H1 (cell line): ENCODE results near the gene PHF13. TPM values are rescaled to one million over a fixed set of nuclear protein-coding genes. Genes with fewer than 3 reads are reported as not detected.

Experiments used
- CTCF ChIA-PET: fragments of 300-600 bp; sonication (Branson Sonifier 250); formaldehyde crosslinking; loops from one replicate; lab custom pipeline; 2021; ENCODE audit not compliant: partially characterized antibody; lab: Charles Lee
- POLR2A ChIA-PET: fragments of 300-600 bp; sonication (Branson Sonifier 250); formaldehyde crosslinking; loops from one replicate; lab custom pipeline; 2021; ENCODE audit warnings: inconsistent platforms; ENCODE audit not compliant: partially characterized antibody; lab: Charles Lee
- DNase-seq, 2 experiments: peaks; one replicate each; pipeline versions ENCODE4 v3.0.0 to v3.0.0-alpha.2; 2010 to 2022; ENCODE audit warnings: low spot score in 2 of 2, low read depth in 1 of 2, mixed read lengths in 1 of 2
- FAIRE-seq: peaks from 2 replicates; lab custom pipeline; 2011; peaks lifted over from hg19 to GRCh38; lab: Jason Lieb, UNC
- H2AFZ ChIP-seq: 2 replicates; pipeline ENCODE4 v1.8.1; 2012; ENCODE audit warnings: low read length, inconsistent platforms
- H2AK5ac ChIP-seq: 2 replicates; pipeline ENCODE4 v1.6.1; 2013; ENCODE audit warnings: low read depth, low read length
- H2BK120ac ChIP-seq: replicated peaks from 2 replicates; pipeline ENCODE3; 2013; ENCODE audit warnings: low read depth, low read length, inconsistent platforms
- H2BK12ac ChIP-seq: 2 replicates; pipeline ENCODE4 v1.6.1; 2013; ENCODE audit warnings: low read depth, low read length
- H2BK15ac ChIP-seq: 2 replicates; pipeline ENCODE4 v1.6.1; 2013; ENCODE audit warnings: low read length
- H2BK20ac ChIP-seq: 2 replicates; pipeline ENCODE4 v1.6.1; 2013; ENCODE audit warnings: low read length
- H2BK5ac ChIP-seq: 2 replicates; pipeline ENCODE4 v1.6.1; 2013; ENCODE audit warnings: low read depth, low read length
- H3K14ac ChIP-seq: 2 replicates; pipeline ENCODE4 v1.6.1; 2013; ENCODE audit warnings: inconsistent platforms; ENCODE audit not compliant: insufficient read length
- H3K18ac ChIP-seq: 2 replicates; pipeline ENCODE4 v1.6.1; 2013; ENCODE audit warnings: low read length; ENCODE audit errors: extremely low read depth
- H3K23ac ChIP-seq: 2 replicates; pipeline ENCODE4 v1.6.1; 2013; ENCODE audit warnings: inconsistent platforms; ENCODE audit not compliant: insufficient read length
- H3K23me2 ChIP-seq: 2 replicates; pipeline ENCODE4 v1.6.1; 2013; ENCODE audit warnings: low read depth, low read length
- H3K27ac ChIP-seq: 2 replicates; pipeline ENCODE4 v1.6.1; 2011; ENCODE audit warnings: low read depth, low read length, inconsistent platforms
- H3K27me3 ChIP-seq, 4 experiments: replicated peaks in 1 of 4; 1 replicate in 1 of 4; 2 replicates in 3 of 4; pipeline versions ENCODE4 v1.6.1 to v1.8.1; 2011 to 2013; ENCODE audit warnings: low read length in 3 of 4, mild to moderate bottlenecking in 3 of 4, inconsistent platforms in 2 of 4, mixed read lengths in 2 of 4, moderate library complexity in 1 of 4; ENCODE audit not compliant: control insufficient read depth in 3 of 4, insufficient read depth in 3 of 4; ENCODE audit errors: extremely low read depth in 1 of 4
- H3K36me3 ChIP-seq, 4 experiments: 2 replicates each; pipeline versions ENCODE4 v1.6.1 to v1.8.1; 2011 to 2013; ENCODE audit warnings: mild to moderate bottlenecking in 4 of 4, low read length in 3 of 4, moderate library complexity in 2 of 4, control low read depth in 1 of 4, inconsistent platforms in 1 of 4; ENCODE audit not compliant: insufficient read depth in 4 of 4, control insufficient read depth in 2 of 4
- H3K4ac ChIP-seq: replicated peaks from 2 replicates; pipeline ENCODE3; 2013; ENCODE audit warnings: low read length, low read depth, mixed read lengths, inconsistent platforms; ENCODE audit not compliant: insufficient read length
- H3K4me1 ChIP-seq, 4 experiments: replicated peaks in 1 of 4; 1 replicate in 1 of 4; 2 replicates in 3 of 4; pipeline versions ENCODE4 v1.6.1 to v1.8.1; 2011 to 2013; ENCODE audit warnings: low read length in 3 of 4, inconsistent platforms in 2 of 4, mixed read lengths in 1 of 4; ENCODE audit not compliant: insufficient read depth in 4 of 4, control insufficient read depth in 3 of 4
- H3K4me2 ChIP-seq, 2 experiments: 2 replicates each; pipeline versions ENCODE4 v1.6.1 to v1.8.1; 2011 to 2013; ENCODE audit warnings: low read depth in 2 of 2, low read length in 2 of 2, control low read depth in 1 of 2, inconsistent platforms in 1 of 2, mild to moderate bottlenecking in 1 of 2; ENCODE audit not compliant: insufficient read depth in 1 of 2
- H3K4me3 ChIP-seq, 4 experiments: fragments of 200-600, 300-600 bp in 1 of 4; sonication (generic), shearing (Covaris generic), sonication (Bioruptor Twin) in 1 of 4; 2 replicates each; pipeline versions ENCODE4 v1.5.1 to v1.8.1; 2011 to 2016; ENCODE audit warnings: low read length in 4 of 4, low read depth in 3 of 4, control low read depth in 2 of 4, inconsistent platforms in 2 of 4, mild to moderate bottlenecking in 2 of 4, mixed read lengths in 1 of 4, moderate library complexity in 1 of 4; ENCODE audit not compliant: insufficient read depth in 2 of 4; ENCODE audit errors: extremely low read depth in 1 of 4
- H3K56ac ChIP-seq: replicated peaks from 2 replicates; pipeline ENCODE3; 2013; ENCODE audit warnings: low read depth, mild to moderate bottlenecking, mixed read lengths, low read length, inconsistent platforms; ENCODE audit not compliant: insufficient read length
- H3K79me1 ChIP-seq: 2 replicates; pipeline ENCODE4 v1.6.1; 2013; ENCODE audit warnings: low read depth, low read length, control low read depth
- H3K79me2 ChIP-seq, 2 experiments: 2 replicates each; pipeline versions ENCODE4 v1.6.1 to v1.8.1; 2012 to 2013; ENCODE audit warnings: low read length in 2 of 2, mild to moderate bottlenecking in 2 of 2, inconsistent platforms in 1 of 2; ENCODE audit not compliant: insufficient read depth in 2 of 2, control insufficient read depth in 1 of 2
- H3K9ac ChIP-seq, 4 experiments: replicated peaks in 1 of 4; 1 replicate in 1 of 4; 2 replicates in 3 of 4; pipeline versions ENCODE4 v1.6.1 to v1.8.1; 2011 to 2013; ENCODE audit warnings: low read depth in 3 of 4, low read length in 3 of 4, control low read depth in 2 of 4, mild to moderate bottlenecking in 2 of 4, moderate library complexity in 2 of 4, inconsistent platforms in 1 of 4; ENCODE audit errors: extremely low read depth in 1 of 4
- H3K9me3 ChIP-seq, 2 experiments: 2 replicates each; pipeline versions ENCODE4 v1.6.1 to v1.8.1; 2012 to 2013; ENCODE audit warnings: mild to moderate bottlenecking in 2 of 2, moderate library complexity in 2 of 2, control low read depth in 1 of 2, inconsistent platforms in 1 of 2, low read depth in 1 of 2, low read length in 1 of 2, mixed read lengths in 1 of 2; ENCODE audit not compliant: insufficient read depth in 2 of 2
- H4K20me1 ChIP-seq, 2 experiments: replicated peaks in 1 of 2; 2 replicates each; pipeline versions ENCODE3 to v1.8.1; 2011 to 2013; ENCODE audit warnings: inconsistent platforms in 2 of 2, low read length in 2 of 2, mild to moderate bottlenecking in 1 of 2; ENCODE audit not compliant: insufficient read depth in 2 of 2, control insufficient read depth in 1 of 2
- H4K5ac ChIP-seq: 2 replicates; pipeline ENCODE4 v1.6.1; 2013; ENCODE audit warnings: low read length, low read depth, mixed read lengths, inconsistent platforms; ENCODE audit not compliant: insufficient read length
- H4K8ac ChIP-seq: 2 replicates; pipeline ENCODE4 v1.8.0; 2013; ENCODE audit warnings: mild to moderate bottlenecking, moderate library complexity, low read length, inconsistent platforms; ENCODE audit not compliant: insufficient read depth; ENCODE audit errors: extremely low read depth
- H4K91ac ChIP-seq: replicated peaks from 2 replicates; pipeline ENCODE3; 2013; ENCODE audit warnings: low read length, mixed read lengths, inconsistent platforms; ENCODE audit not compliant: insufficient read length
- ASH2L ChIP-seq: fragments of 200-600, 300-600 bp; sonication (generic); IDR thresholded peaks from one replicate; pipeline ENCODE4 v1.7.1; 2017; ENCODE audit warnings: low read length
- CBX8 ChIP-seq: fragments of 300-800, 300-1000 bp; sonication (generic); IDR thresholded peaks from 2 replicates; pipeline ENCODE4 v1.7.1; 2016; ENCODE audit warnings: low read depth, low read length, borderline replicate concordance
- CHD1 ChIP-seq: IDR thresholded peaks from 2 replicates; pipeline ENCODE4 v1.6.1; 2012; ENCODE audit warnings: low read depth, low read length, improper control_type of control experiment
- JUN ChIP-seq: IDR thresholded peaks from 2 replicates; pipeline ENCODE4 v1.6.1; 2011; ENCODE audit warnings: low read depth, mild to moderate bottlenecking, improper control_type of control experiment, low read length
- KDM1A ChIP-seq: fragments of 200-600, 300-600 bp; sonication (generic); IDR thresholded peaks from 2 replicates; pipeline ENCODE4 v1.7.1; 2016; ENCODE audit warnings: mild to moderate bottlenecking, low read length, borderline replicate concordance
- TEAD4 ChIP-seq: IDR thresholded peaks from 2 replicates; pipeline ENCODE4 v1.6.1; 2012; ENCODE audit warnings: low read depth, low read length, inconsistent platforms, mixed read lengths
- WGBS, 2 experiments: shearing (Covaris generic) in 1 of 2; methylation state at CpG; one replicate each; pipeline versions ENCODE4 v1.1.6 to v1.1.7; 2013 to 2015; ENCODE audit warnings: low lambda C conversion rate in 2 of 2, mixed read lengths in 2 of 2, inconsistent platforms in 1 of 2, low coverage in 1 of 2, missing lambda C conversion rate in 1 of 2; ENCODE audit not compliant: insufficient replicate concordance in 2 of 2, insufficient coverage in 1 of 2, insufficient read length in 1 of 2; ENCODE audit errors: extremely low coverage in 1 of 2, missing lambda C conversion rate in 1 of 2; 5-methylcytosine and 5-hydroxymethylcytosine counted together
- polyA plus RNA-seq, 7 experiments: library from polyadenylated mRNA; depleted of rRNA in 3 of 7; stranded (reverse) in 5 of 7; unstranded in 2 of 7; fragments of >200 nt in 5 of 7; fragments of 200-250 nt in 2 of 7; gene quantifications; 1 replicate in 5 of 7; 2 replicates in 1 of 7; 4 replicates in 1 of 7; pipeline versions ENCODE4 v1.2.1 to v1.2.3, GENCODE V29; 2011 to 2013; ENCODE audit warnings: missing spikeins in 2 of 7, mixed read lengths in 2 of 7
- total RNA-seq: library from RNA; stranded (reverse); fragmentation: NEBNext Ultra II Directional; extraction: Animal tissue kit (Norgen Biotek cat#: 25700); gene quantifications from 2 replicates; pipeline ENCODE4 v1.2.1, GENCODE V29; 2021
- TF ChIP-seq, protein P1 (sequence below), 3 experiments: IDR thresholded peaks; 1 replicate in 2 of 3; 2 replicates in 1 of 3; pipeline versions ENCODE4 v1.5.1 to v1.6.1; 2011; ENCODE audit warnings: low read length in 3 of 3, mild to moderate bottlenecking in 3 of 3, inconsistent platforms in 2 of 3, low read depth in 1 of 3, moderate library complexity in 1 of 3; ENCODE audit not compliant: insufficient read depth in 1 of 3; ENCODE audit errors: control extremely low read depth in 1 of 3
- TF ChIP-seq, protein P2 (sequence below): IDR thresholded peaks from 2 replicates; pipeline ENCODE4 v1.6.1; 2011; ENCODE audit warnings: low read depth, mild to moderate bottlenecking, low read length; ENCODE audit not compliant: insufficient read depth
- TF ChIP-seq, protein P3 (sequence below): IDR thresholded peaks from 2 replicates; pipeline ENCODE4 v1.6.1; 2012; ENCODE audit warnings: inconsistent platforms

The PHF13 gene
- total and polyA plus RNA-seq, 2 of the 8 experiments (the other 6 are each of a cell fraction or from before 2014, with no cell fraction given), result 11.7 to 39.6 TPM

DNA sequence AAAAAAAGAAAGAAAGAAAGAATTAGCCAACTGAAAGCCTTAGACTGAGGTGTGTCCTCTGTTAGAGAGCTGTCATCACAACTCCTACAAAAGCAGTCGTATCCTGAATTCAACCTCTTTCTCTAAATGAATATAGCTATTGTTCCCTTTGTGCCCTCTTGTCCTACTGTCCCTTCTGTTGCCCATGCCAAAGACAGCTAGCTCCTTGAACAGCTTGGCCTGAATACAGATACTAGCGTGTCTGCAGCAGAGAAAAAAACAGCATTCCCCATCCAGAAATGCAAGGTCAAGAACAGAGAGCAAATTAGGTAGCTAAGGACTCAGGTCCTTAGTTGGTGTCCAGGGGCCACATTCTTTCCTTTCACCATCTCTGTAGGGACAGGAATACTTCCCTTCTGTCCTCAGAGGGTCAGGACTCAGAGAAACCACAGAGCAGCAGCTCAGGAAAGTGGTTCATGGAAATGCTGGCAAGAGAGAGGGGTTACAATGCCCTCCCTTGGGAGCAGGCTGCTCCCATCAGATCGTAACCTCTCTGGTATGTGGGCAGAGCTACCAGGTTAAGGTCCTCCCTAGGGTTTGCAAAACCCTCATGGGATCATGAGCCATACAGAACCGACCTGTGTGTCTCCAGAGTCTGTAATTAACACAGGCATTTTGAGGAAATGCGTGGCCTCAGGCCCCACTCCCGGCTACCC is 35.6 kb upstream of the PHF13 start:
- Histone ChIP-seq H3K14ac (no peak overlapping the region), H4K8ac (no peak overlapping the region; the same call in 1 of the 2 replicates), H3K23ac (no peak overlapping the region), H3K56ac (no peak overlapping the region), H3K18ac (no peak overlapping the region), H2AK5ac (no peak overlapping the region), H3K79me1 (peaks cover 5% of the 10 kb centered on the region), H3K9me3 (no peaks in the 10 kb centered on the region), H3K4me1 (peaks cover 0 to 17% (median 15%) of the 10 kb centered on the region in 4 experiments; a peak in 6 of 7 replicates), H3K79me2 (peaks cover 0 to 13% of the 10 kb centered on the region in 2 experiments; a peak in 1 of 4 replicates), H2AFZ (no peak overlapping the region), H3K27me3 (no peaks in the 10 kb centered on the region; a peak in 2 of 7 replicates), H3K4me2 (no peak overlapping the region), H3K4me3 (no peak overlapping the region), H2BK15ac (no peak overlapping the region), H3K4ac (no peak overlapping the region), H2BK12ac (no peak overlapping the region), H3K27ac (no peak overlapping the region), H3K9ac (no peak overlapping the region), H3K36me3 (no peaks in the 10 kb centered on the region), H4K5ac (no peak overlapping the region), H2BK5ac (no peak overlapping the region), H3K23me2 (peaks cover 5% of the 10 kb centered on the region), H2BK20ac (no peak overlapping the region), H2BK120ac (no peak overlapping the region), H4K91ac (no peak overlapping the region), H4K20me1 (peaks cover 0 to 12% of the 10 kb centered on the region in 2 experiments)
- WGBS, 2 experiments, result 79% methylated on average over 6 of the region's 6 CpGs; no CpG with 5 or more reads in 1 of the 2 experiments
- POLR2A ChIA-PET, result interaction anchor here (1.1 to 17.4 kb wide), 5 partner anchors 10 to 54 kb away, joined by 3 to 196 read pairs (median 6); partner anchors contain the start of genes KLHL21, NOL9 and TAS1R1
- DNase-seq (no peak), FAIRE-seq (no peak)
- CTCF ChIA-PET, result interaction anchor here (0.6 to 5.1 kb wide), 5 partner anchors 10 to 69 kb away, joined by 3 to 19 read pairs (median 4); partner anchors contain the start of genes NOL9 and TAS1R1
- TF ChIP-seq KDM1A (no peak), TEAD4 (no peak), CBX8 (no peak), CHD1 (no peak), JUN (no peak), ASH2L (no peak)
- TF ChIP-seq, protein P1, sequence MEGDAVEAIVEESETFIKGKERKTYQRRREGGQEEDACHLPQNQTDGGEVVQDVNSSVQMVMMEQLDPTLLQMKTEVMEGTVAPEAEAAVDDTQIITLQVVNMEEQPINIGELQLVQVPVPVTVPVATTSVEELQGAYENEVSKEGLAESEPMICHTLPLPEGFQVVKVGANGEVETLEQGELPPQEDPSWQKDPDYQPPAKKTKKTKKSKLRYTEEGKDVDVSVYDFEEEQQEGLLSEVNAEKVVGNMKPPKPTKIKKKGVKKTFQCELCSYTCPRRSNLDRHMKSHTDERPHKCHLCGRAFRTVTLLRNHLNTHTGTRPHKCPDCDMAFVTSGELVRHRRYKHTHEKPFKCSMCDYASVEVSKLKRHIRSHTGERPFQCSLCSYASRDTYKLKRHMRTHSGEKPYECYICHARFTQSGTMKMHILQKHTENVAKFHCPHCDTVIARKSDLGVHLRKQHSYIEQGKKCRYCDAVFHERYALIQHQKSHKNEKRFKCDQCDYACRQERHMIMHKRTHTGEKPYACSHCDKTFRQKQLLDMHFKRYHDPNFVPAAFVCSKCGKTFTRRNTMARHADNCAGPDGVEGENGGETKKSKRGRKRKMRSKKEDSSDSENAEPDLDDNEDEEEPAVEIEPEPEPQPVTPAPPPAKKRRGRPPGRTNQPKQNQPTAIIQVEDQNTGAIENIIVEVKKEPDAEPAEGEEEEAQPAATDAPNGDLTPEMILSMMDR (IDR thresholded peaks at IDR 0.05; ENCODE audit: control extremely low read depth in 1 of 3, insufficient read depth in 1 of 3, low read depth in 1 of 3, low read length in 3 of 3), result no peak
- TF ChIP-seq, protein P2, sequence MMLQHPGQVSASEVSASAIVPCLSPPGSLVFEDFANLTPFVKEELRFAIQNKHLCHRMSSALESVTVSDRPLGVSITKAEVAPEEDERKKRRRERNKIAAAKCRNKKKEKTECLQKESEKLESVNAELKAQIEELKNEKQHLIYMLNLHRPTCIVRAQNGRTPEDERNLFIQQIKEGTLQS, result no peak
- TF ChIP-seq, protein P3, sequence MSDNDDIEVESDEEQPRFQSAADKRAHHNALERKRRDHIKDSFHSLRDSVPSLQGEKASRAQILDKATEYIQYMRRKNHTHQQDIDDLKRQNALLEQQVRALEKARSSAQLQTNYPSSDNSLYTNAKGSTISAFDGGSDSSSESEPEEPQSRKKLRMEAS, result no peak
